ENCODE data around the gene ZNRD2. TPM values are rescaled to one million over a fixed set of nuclear protein-coding genes. Genes with fewer than 3 reads are reported as not detected.

ZNRD2 gene
- total RNA-seq, 1 experiment from 2014 or later, result 40.7 TPM

DNA sequence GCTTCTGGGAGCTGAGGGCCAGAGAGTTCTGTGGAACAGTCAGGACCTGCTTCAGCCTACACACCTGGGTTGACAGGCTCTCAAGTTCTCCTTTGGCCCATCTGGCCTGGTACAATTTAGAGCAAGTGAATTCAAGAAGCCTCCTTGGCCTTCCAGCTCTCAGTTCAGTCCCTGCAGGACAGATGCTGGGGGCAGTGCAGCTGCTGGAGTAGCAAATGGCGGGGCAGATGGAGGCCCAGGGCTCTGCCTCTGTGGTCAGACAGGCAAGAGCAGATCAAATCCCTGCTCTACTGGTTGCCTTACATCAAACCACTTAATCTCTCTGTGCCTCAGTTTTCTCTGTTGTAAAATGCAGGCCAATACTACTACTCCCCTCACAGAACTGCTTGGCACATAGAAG lies 34.0 kb downstream of the ZNRD2 start:
- intact Hi-C loops (cut with micrococcal nuclease; ENCODE audit: unreplicated experiment), result no loop called here
- H3K27ac Mint-ChIP-seq (ENCODE audit: unreplicated experiment), result no peak overlapping the region
- no peak for DNase-seq
- peaks cover 74% of the 10 kb centered on the region for H3K36me3 Mint-ChIP-seq (ENCODE audit: insufficient read depth, unreplicated experiment)
- no peak overlapping the region for H3K4me3 Mint-ChIP-seq (ENCODE audit: low read depth, unreplicated experiment)
- H3K9me3 Mint-ChIP-seq (ENCODE audit: low read depth, unreplicated experiment), result no peaks in the 10 kb centered on the region
- H3K4me1 Mint-ChIP-seq (ENCODE audit: low read depth, unreplicated experiment), result peaks cover 6% of the 10 kb centered on the region
- CTCF ChIA-PET, result interaction anchor here (1.3 kb wide), 1 partner anchor 11 kb away, joined by 4 read pairs; the partner anchor contains the start of gene PCNX3
- TF ChIP-seq, protein P1, sequence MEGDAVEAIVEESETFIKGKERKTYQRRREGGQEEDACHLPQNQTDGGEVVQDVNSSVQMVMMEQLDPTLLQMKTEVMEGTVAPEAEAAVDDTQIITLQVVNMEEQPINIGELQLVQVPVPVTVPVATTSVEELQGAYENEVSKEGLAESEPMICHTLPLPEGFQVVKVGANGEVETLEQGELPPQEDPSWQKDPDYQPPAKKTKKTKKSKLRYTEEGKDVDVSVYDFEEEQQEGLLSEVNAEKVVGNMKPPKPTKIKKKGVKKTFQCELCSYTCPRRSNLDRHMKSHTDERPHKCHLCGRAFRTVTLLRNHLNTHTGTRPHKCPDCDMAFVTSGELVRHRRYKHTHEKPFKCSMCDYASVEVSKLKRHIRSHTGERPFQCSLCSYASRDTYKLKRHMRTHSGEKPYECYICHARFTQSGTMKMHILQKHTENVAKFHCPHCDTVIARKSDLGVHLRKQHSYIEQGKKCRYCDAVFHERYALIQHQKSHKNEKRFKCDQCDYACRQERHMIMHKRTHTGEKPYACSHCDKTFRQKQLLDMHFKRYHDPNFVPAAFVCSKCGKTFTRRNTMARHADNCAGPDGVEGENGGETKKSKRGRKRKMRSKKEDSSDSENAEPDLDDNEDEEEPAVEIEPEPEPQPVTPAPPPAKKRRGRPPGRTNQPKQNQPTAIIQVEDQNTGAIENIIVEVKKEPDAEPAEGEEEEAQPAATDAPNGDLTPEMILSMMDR (IDR thresholded peaks at IDR 0.05; ENCODE audit: unreplicated experiment), result no peak
- no peaks in the 10 kb centered on the region for H3K27me3 Mint-ChIP-seq (ENCODE audit: unreplicated experiment)
- BruUV-seq (replicated peaks), result no TSS peak

DNA sequence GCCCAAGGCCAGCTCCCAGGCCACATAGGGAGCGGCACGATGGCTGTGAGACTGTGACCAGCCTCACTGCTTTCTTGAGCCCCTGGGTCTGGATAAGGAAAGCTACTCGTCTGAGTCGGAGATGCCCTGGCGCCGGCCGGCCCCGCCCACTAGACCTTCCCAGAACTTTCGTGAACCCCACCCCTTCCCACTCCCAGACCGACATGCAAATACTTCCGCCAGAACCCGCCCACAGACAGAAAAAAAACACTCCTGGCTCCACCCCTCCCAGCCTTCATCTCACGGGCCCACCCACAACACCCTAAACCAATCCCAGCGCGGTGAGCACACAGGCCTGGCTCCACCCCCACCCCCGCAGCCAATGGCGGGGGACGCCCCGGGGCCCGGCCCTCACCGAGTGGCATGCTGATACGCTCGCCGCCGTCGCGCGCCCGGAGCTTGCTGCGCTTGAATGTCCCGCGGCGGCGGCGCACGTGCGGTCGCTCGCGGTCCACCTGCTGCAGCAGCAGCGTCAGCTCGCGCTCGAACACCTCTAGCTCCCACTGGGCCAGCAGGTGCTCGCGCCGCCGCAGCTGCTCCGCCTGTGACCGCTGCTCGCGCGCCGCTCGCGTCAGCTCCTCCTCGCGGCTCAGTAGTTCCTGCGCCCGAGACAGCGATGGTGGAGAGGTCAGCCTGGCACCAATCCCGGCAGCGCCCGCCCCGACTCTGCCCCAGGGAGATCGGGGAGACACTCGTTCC lies 36.8 kb downstream of the ZNRD2 start:
- Mint-ChIP-seq H3K27ac (ENCODE audit: unreplicated experiment) (no peak overlapping the region), H3K9me3 (ENCODE audit: low read depth, unreplicated experiment) (no peaks in the 10 kb centered on the region), H3K4me1 (ENCODE audit: low read depth, unreplicated experiment) (peaks cover 29% of the 10 kb centered on the region), H3K36me3 (ENCODE audit: insufficient read depth, unreplicated experiment) (peaks cover 75% of the 10 kb centered on the region), H3K4me3 (ENCODE audit: low read depth, unreplicated experiment) (no peak overlapping the region), H3K27me3 (ENCODE audit: unreplicated experiment) (no peaks in the 10 kb centered on the region)
- intact Hi-C loops (cut with micrococcal nuclease; ENCODE audit: unreplicated experiment), result no loop called here
- TF ChIP-seq, protein P1 (IDR thresholded peaks at IDR 0.05; ENCODE audit: unreplicated experiment), result no peak
- no peak for DNase-seq
- no TSS peak for BruUV-seq (replicated peaks)
- CTCF ChIA-PET, result no interaction called here

DNA sequence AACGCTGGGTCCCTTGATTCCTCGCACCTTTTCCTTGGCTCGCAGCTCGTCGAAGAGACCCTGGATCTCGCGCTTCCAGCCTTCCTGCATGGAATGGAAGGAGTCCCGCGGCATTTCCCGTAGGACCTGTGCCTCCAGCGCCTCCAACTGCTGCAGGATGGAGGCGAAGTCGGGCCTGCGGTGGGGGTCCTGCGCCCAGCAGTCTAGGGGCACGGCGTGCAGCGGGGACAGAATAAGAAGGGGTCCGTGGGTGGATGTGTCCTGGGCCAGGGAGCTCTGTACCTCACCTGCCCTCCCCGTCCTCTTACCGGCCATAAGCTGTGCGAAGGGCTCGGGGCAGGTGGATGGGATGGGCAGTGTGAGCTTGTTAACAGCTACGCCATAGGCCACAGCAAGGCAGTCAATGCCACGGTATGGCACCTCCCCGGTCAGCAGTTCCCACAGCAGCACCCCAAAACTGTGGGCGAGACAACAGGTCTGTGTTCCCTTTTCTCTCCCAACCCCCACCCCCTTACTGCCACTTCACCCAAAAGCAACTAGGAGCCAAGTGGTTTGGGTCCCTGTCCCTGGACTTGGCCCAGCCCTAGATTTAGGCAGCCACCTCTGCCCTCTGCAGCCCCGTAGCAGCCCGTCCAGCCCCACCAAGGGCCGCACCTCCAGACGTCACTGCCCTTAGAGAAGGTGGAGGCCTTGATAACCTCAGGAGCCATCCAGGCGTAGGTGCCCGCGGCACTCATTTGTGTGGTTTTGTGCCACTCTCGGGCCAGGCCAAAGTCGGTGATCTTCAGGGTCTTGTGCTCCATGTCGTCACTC lies 37.5 kb downstream of the ZNRD2 start:
- BruUV-seq (replicated peaks), result no TSS peak
- Mint-ChIP-seq H3K9me3 (ENCODE audit: low read depth, unreplicated experiment) (no peaks in the 10 kb centered on the region), H3K4me1 (ENCODE audit: low read depth, unreplicated experiment) (peaks cover 37% of the 10 kb centered on the region), H3K27ac (ENCODE audit: unreplicated experiment) (no peak overlapping the region), H3K4me3 (ENCODE audit: low read depth, unreplicated experiment) (no peak overlapping the region), H3K36me3 (ENCODE audit: insufficient read depth, unreplicated experiment) (peaks cover 76% of the 10 kb centered on the region), H3K27me3 (ENCODE audit: unreplicated experiment) (no peaks in the 10 kb centered on the region)
- TF ChIP-seq, protein P1 (IDR thresholded peaks at IDR 0.05; ENCODE audit: unreplicated experiment), result no peak
- CTCF ChIA-PET, result no interaction called here
- intact Hi-C loops (cut with micrococcal nuclease; ENCODE audit: unreplicated experiment), result no loop called here
- DNase-seq, result no peak

DNA sequence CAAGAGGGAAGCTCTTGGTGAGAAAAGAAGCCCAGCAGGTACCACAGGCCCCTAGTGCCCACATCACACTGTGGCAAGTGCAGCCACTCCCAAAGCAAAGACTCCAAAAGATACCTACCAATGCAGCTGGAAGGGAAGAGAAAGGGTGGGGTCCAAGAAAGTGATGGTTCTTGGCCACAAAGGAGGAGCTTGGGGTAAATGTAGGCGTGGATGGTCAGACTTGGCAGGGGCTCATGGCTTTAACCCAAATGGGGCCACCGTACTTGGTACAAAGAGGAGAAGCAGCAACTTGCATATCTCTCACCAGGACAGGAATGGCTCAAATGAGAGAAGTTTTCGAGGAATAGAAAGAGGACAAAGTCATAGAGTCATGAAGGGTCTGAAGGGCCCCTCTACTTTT lies 39.0 kb downstream of the ZNRD2 start:
- TF ChIP-seq, protein P1 (IDR thresholded peaks at IDR 0.05; ENCODE audit: unreplicated experiment), result no peak
- BruUV-seq (replicated peaks), result no TSS peak
- Mint-ChIP-seq H3K9me3 (ENCODE audit: low read depth, unreplicated experiment) (no peaks in the 10 kb centered on the region), H3K27me3 (ENCODE audit: unreplicated experiment) (no peaks in the 10 kb centered on the region), H3K36me3 (ENCODE audit: insufficient read depth, unreplicated experiment) (peaks cover 79% of the 10 kb centered on the region), H3K4me3 (ENCODE audit: low read depth, unreplicated experiment) (no peak overlapping the region), H3K4me1 (ENCODE audit: low read depth, unreplicated experiment) (peaks cover 37% of the 10 kb centered on the region), H3K27ac (ENCODE audit: unreplicated experiment) (no peak overlapping the region)
- CTCF ChIA-PET, result interaction anchor here (1.2 to 1.5 kb wide), 2 partner anchors 10 to 15 kb away, joined by 3 read pairs; no protein-coding TSS in a partner anchor
- intact Hi-C loops (cut with micrococcal nuclease; ENCODE audit: unreplicated experiment), result no loop called here
- no peak for DNase-seq
